GM19395 (cell line): Measurements from ENCODE around the gene SKP2.
"Not testable (repeated sequence)": the region's sequence is repeated elsewhere in the genome, so short reads cannot be mapped to it uniquely, and the experiment has no call there.

Experiments used
- ATAC-seq: cut with Tn5 transposase; IDR thresholded peaks from one replicate; pipeline ENCODE4 v1.9.1; 2021; ENCODE audit warnings: mild to moderate bottlenecking, moderate library complexity; ENCODE audit not compliant: unreplicated experiment

Gene SKP2

GRCh38 chr5:36156121-36156601, 4.2 kb downstream of the SKP2 start:
- ATAC-seq, result no peak

DNA sequence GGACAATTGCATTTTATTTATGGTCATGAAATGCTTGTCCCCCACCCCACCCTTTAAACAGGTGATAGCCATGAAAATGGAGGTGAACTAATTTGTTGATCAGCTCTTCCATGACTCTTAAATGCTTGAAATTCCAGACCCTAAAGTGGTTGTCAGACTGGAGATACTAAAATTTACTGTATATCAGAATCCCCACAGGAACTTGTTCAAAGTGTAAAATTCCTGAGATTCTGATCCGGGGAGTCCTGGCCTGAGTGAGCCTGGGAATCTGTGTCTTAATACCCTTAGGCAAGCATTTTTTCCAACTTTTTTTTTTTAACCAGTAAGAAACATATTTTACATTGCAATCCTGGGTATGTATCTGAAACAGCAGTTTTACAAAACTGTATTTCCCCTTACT, 4.7 kb downstream of the SKP2 start:
- no peak for ATAC-seq

DNA sequence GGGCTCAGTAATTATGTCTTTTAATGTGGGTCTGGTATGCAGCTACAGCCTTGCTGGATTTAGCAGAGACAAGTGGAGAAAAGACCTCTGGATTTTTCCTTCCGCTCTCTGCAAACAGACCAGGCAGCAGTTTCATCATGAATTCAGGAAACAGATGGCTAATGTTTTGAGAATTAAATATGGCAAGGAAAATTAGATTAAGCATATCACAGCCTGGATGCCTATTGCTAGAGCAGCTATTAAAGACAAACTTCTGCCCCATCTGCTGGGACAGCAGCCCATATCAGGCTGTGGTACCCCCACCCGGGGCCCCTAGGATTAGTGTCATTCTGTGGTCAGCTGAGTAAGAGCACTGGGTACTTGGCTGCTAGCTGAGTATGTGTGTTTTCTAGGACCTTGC, 6.2 kb downstream of the SKP2 start:
- ATAC-seq, result no peak

DNA sequence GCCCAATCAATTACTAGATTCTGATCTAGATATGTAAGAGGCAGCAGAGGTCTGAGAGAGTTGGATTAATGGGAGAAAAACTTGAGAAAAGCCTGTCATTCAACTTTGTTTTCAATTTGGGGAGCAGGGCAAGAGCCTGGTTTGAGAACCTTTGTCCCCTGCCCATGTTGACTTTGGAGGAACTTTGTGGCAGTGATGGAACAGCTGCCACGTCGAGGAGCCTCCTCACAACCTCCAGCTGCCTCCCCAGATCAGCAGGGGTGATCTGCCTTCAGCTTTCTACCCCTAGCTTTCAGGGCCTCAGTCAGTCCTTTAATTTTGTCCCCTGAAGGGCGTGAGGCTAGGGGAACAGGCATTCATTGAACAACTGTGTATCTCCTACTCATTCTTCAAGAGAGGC, 8.7 kb downstream of the SKP2 start:
- ATAC-seq, result no peak

- ATAC-seq, result no peak
Measured at GRCh38 chr5:36161361-36161760, 9.4 kb downstream of the SKP2 start.

GRCh38 chr5:36162810-36163486, 11.0 kb downstream of the SKP2 start:
- ATAC-seq, result no peak

GRCh38 chr5:36164461-36164860, 12.6 kb downstream of the SKP2 start:
- ATAC-seq, result no peak

DNA sequence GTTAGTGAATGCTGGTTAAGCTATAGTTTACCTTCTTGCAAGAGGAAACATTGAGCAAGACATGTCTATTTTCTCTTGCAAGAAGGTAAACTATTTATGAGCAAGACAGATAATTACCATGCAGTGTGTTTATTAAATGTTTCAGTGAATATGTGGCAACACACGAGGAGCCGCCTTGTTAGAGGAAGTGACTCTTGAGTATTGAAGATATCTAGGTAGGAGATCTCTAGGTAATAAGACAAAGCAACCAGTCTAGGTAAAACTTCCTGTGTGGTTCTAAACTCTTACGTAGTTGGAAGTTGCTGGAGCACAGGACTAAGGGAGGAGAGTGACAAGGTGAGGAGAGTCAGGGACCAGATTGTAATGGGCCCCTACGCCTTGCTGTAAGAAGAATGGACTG, 16.8 kb downstream of the SKP2 start:
- no peak for ATAC-seq

DNA sequence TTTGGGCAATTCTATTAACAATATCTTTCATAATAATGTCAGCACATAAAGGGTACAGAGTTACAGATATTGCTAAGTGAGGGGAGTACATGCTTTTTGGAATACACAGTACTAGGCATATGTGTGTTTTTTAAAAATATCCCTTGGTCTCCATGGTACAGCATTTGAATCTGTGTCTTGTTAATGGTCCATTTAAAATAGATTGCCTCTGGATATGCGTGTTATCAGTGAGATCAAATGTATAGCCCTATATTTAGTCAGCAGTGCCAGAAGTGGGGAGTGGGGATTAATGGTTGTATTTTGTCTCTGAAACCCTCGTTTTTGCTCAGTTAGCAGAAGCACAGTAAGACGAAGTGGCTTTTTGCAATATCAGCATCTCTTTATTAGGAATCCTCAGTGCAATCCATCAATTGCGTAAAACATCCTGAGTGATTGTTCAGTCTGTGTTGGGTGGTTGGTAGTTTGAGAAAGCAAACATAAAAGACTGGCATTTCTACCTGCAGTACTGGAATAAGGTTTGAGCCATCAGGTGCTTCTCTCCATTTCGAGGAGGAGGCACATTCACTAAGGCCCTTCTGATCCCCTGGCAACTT, 19.0 kb downstream of the SKP2 start:
- no peak for ATAC-seq

DNA sequence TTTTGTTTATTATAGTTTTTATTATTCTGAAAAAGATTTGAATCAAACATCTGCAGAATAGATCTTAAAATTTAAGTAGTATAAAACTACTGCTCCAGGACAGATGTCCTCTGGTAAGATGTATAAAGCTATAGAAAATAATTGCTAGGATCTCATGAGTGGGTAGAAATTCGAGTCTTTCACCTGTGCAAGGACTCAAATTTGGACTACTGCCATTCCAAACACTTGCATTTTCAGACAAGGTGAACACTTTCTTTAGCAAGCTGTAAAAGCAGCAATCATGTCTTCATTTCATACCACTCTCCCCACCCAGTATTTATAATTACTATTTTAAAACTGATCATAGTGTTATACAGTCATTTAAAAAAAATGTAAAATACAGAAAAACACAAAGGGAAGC, 20.7 kb downstream of the SKP2 start:
- ATAC-seq, result no peak

DNA sequence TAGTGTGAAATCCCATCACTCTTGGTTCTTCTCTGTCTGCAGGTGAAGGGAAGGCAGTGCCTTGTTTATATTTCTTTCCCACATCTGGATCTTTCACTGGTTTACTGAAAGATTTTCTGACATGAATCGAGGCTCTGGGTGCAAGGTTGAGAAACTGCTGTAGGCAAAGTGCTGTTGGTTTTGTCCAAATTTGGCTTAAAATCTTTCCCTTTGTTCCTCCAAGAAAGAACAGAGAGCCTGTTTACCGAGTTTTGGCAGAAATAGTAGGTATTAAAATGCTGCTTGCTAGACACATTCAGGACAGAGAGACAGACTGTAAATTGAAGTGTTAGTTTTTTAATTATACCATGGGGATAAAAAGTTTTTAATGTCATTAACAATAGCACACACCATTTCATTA, 21.5 kb downstream of the SKP2 start:
- no peak for ATAC-seq

- ATAC-seq, result no peak
Measured at GRCh38 chr5:36174119-36174518, 22.2 kb downstream of the SKP2 start.

DNA sequence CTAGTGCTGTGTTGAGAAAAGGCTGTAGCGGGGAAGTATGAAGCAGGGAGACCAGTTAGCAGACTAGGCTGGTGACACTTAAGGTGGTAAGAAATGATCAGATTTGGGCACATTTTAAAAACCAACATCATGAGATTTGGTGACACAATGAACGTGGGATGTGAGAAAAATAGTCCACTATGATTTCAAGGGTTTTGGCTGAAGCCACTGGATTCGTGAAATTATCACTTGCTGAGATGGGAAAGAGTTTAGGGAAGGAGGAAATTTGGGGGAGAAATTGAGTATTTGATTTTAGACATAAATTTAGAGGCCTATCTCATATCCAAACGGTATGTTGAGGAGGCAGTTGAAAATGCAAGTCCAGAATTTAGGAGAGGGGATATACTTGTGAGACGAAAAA, 23.1 kb downstream of the SKP2 start:
- no peak for ATAC-seq

GRCh38 chr5:36177154-36177553, 25.2 kb downstream of the SKP2 start:
- ATAC-seq, result peak; percentile 98

- ATAC-seq, result no peak
Measured at GRCh38 chr5:36177715-36178523, 26.0 kb downstream of the SKP2 start.

GRCh38 chr5:36178524-36178890, 26.6 kb downstream of the SKP2 start:
- ATAC-seq, result no peak

DNA sequence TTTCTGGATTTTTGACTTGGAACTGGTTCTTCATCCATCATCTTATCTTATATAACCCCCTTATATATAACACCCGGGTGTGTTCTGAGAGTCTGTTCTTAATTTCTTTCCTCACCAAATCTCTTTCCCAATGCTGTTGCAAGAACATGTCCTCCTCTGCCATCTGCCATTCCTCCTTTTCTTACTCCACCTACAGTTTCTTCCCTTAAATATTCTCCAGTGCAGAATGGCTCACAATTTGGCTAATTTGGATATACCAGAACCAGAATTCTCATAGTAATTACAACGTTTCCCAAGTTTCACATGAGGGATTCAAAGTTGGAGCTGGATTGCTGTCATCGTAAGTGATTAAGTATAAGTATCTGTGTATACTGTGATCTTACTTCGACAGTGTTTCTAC, 28.0 kb downstream of the SKP2 start:
- ATAC-seq, result no peak

GRCh38 chr5:36180556-36181350, 28.8 kb downstream of the SKP2 start:
- no peak for ATAC-seq

DNA sequence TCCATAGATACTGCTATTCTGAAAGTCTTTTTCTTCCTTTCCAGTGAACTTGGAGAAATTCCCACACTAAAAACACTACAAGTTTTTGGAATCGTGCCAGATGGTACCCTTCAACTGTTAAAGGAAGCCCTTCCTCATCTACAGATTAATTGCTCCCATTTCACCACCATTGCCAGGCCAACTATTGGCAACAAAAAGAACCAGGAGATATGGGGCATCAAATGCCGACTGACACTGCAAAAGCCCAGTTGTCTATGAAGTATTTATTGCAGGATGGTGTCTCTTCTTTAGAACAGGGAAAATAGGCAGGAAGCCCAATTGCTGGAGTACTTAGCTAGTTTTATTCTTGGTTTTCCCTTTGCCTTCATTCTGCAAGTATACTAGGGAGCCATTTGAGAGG, 29.9 kb downstream of the SKP2 start:
- ATAC-seq, result no peak

DNA sequence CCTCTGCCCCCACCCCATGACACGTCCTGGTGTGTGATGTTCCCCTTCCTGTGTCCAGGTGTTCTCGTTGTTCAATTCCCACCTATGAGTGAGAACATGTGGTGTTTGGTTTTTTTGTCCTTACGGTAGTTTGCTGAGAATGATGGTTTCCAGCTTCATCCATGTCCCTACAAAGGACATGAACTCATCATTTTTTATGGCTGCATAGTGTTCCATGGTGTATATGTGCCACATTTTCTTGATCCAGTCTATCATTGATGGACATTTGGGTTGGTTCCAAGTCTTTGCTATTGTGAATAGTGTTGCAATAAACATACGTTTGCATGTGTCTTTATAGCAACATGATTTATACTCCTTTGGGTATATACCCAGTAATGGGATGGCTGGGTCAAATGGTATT, 32.5 kb downstream of the SKP2 start:
- not testable (repeated sequence) for ATAC-seq

DNA sequence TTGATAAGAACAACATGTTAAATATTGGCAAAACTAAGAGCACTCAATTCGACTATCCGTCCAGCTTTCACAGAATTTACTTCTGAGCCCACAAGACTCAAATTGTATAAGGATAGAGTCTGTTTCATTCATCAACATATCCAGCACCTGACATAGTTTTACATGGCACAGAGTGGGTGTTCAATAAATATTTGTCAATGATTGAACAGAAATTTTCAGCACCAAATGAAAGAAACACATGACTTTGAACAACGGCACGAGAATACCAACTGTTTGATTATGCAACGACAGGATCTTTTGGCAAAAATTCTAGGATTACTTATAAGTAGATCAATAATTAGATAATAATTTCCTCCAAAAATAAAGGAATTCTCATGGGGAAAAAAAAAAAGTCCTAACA, 41.8 kb downstream of the SKP2 start:
- ATAC-seq, result no peak
